Suprapubic skin (tissue), 4 donors: ENCODE data around the gene NUP93.

Experiments used
- CTCF ChIP-seq, 2 donors: fragments of 200-600 bp in 1 of 2; fragments of 450-650 bp in 1 of 2; sonication (generic) in 1 of 2; IDR thresholded peaks; one replicate each; pipeline ENCODE4 v1.5.1; 2016 to 2019; ENCODE audit warnings: antibody characterized with exemption in 2 of 2, mild to moderate bottlenecking in 1 of 2, moderate library complexity in 1 of 2
- EP300 ChIP-seq: sonication (generic); formaldehyde crosslinking; IDR thresholded peaks from one replicate; pipeline ENCODE4 v1.6.1; 2017; ENCODE audit warnings: antibody characterized with exemption
- POLR2A ChIP-seq, 2 donors: fragments of 450-650 bp; IDR thresholded peaks; one replicate each; pipeline ENCODE4 v1.6.1; 2017; ENCODE audit warnings: antibody characterized with exemption in 2 of 2, mild to moderate bottlenecking in 2 of 2, moderate library complexity in 2 of 2
- POLR2AphosphoS5 ChIP-seq, 3 donors: sonication (generic); formaldehyde crosslinking; IDR thresholded peaks; one replicate each; pipeline ENCODE4 v1.6.1; 2017; ENCODE audit warnings: antibody characterized with exemption in 3 of 3

- TF ChIP-seq POLR2A (IDR thresholded peaks at IDR 0.05) (no peak), CTCF (IDR thresholded peaks at IDR 0.05) (no peak), POLR2AphosphoS5 (IDR thresholded peaks at IDR 0.05) (no peak), EP300 (no peak)
These were observed 29.3 kb upstream of the NUP93 start for GRCh38 chr16:56700631-56701030.
